Stimulated activated effector memory CD8-positive, alpha-beta T cell treated with anti-CD3 and anti-CD28 coated beads, Interleukin-12 subunit alpha, Interleukin-12 subunit beta, amount 100 ng/mL, for 72 hours (primary cell): ENCODE results near the gene EWSR1.
"Not testable (repeated sequence)": the region's sequence is repeated elsewhere in the genome, so short reads cannot be mapped to it uniquely, and the experiment has no call there.

Experiments used
- ATAC-seq: fragments of 150-1000 bp; cut with Tn5 transposase; 2 replicates; pipeline ENCODE4 v1.10.0; 2021
- DNase-seq, 2 donors: peaks; one replicate each; pipeline ENCODE4 v3.0.0; 2021 to 2022; ENCODE audit warnings: low spot score in 2 of 2
- H3K27ac Mint-ChIP-seq: one replicate; pipeline ENCODE4 v1.8.0; 2022; ENCODE audit warnings: mild to moderate bottlenecking, mixed read lengths
- H3K36me3 Mint-ChIP-seq: one replicate; pipeline ENCODE4 v1.8.0; 2022; ENCODE audit warnings: mild to moderate bottlenecking, mixed read lengths
- H3K4me1 Mint-ChIP-seq: one replicate; pipeline ENCODE4 v1.8.0; 2022; ENCODE audit warnings: mixed read lengths
- H3K4me3 Mint-ChIP-seq: one replicate; pipeline ENCODE4 v1.8.0; 2022; ENCODE audit warnings: mild to moderate bottlenecking, mixed read lengths
- H3K9me3 Mint-ChIP-seq: one replicate; pipeline ENCODE4 v1.8.0; 2022; ENCODE audit warnings: mixed read lengths

The EWSR1 gene

GRCh38 chr22:29339381-29340235, 71.5 kb downstream of the EWSR1 start:
- peaks cover 6% of the 10 kb centered on the region for H3K4me1 Mint-ChIP-seq
- H3K4me3 Mint-ChIP-seq, result no peak overlapping the region
- peak overlapping the region; percentile 77 for H3K27ac Mint-ChIP-seq
- DNase-seq (no peak), ATAC-seq (no peak)
- no peaks in the 10 kb centered on the region for H3K9me3 Mint-ChIP-seq
- H3K36me3 Mint-ChIP-seq, result peaks cover 77% of the 10 kb centered on the region

- H3K36me3 Mint-ChIP-seq, result peaks cover 86% of the 10 kb centered on the region
- no peaks in the 10 kb centered on the region for H3K9me3 Mint-ChIP-seq
- no peak overlapping the region for H3K4me3 Mint-ChIP-seq
- no peak overlapping the region for H3K27ac Mint-ChIP-seq
- peaks cover 6% of the 10 kb centered on the region for H3K4me1 Mint-ChIP-seq
- DNase-seq (no peak), ATAC-seq (no peak)
Observed at GRCh38 chr22:29340566-29340965, 72.5 kb downstream of the EWSR1 start.

- ATAC-seq (no peak), DNase-seq (no peak)
- Mint-ChIP-seq H3K4me3 (no peak overlapping the region), H3K9me3 (no peaks in the 10 kb centered on the region), H3K27ac (no peak overlapping the region), H3K36me3 (peaks cover 90% of the 10 kb centered on the region), H3K4me1 (peaks cover 6% of the 10 kb centered on the region)
Observed at GRCh38 chr22:29341056-29341848, 73.2 kb downstream of the EWSR1 start.

GRCh38 chr22:29341849-29342127, 73.7 kb downstream of the EWSR1 start:
- no peak for DNase-seq
- H3K4me1 Mint-ChIP-seq, result peaks cover 6% of the 10 kb centered on the region
- ATAC-seq, result no peak
- H3K36me3 Mint-ChIP-seq, result peaks cover 90% of the 10 kb centered on the region
- H3K27ac Mint-ChIP-seq, result peak overlapping the region; percentile 39
- H3K4me3 Mint-ChIP-seq, result no peak overlapping the region
- no peaks in the 10 kb centered on the region for H3K9me3 Mint-ChIP-seq

- DNase-seq, result no peak
- peaks cover 88% of the 10 kb centered on the region for H3K36me3 Mint-ChIP-seq
- H3K9me3 Mint-ChIP-seq, result no peaks in the 10 kb centered on the region
- peaks cover 6% of the 10 kb centered on the region for H3K4me1 Mint-ChIP-seq
- H3K4me3 Mint-ChIP-seq, result no peak overlapping the region
- peak overlapping the region; percentile 39 for H3K27ac Mint-ChIP-seq
- no peak for ATAC-seq
Observed at GRCh38 chr22:29342177-29342576, 74.1 kb downstream of the EWSR1 start.

- DNase-seq (no peak), ATAC-seq (no peak)
- no peak overlapping the region for H3K4me3 Mint-ChIP-seq
- no peaks in the 10 kb centered on the region for H3K9me3 Mint-ChIP-seq
- peak overlapping the region; percentile 39 for H3K27ac Mint-ChIP-seq
- H3K4me1 Mint-ChIP-seq, result peaks cover 6% of the 10 kb centered on the region
- peaks cover 82% of the 10 kb centered on the region for H3K36me3 Mint-ChIP-seq
Observed at GRCh38 chr22:29342577-29343312, 74.7 kb downstream of the EWSR1 start.

GRCh38 chr22:29343313-29343805, 75.3 kb downstream of the EWSR1 start:
- DNase-seq (peak in 1 of 2 donors; percentile 52), ATAC-seq (peak; percentile 80)
- Mint-ChIP-seq H3K36me3 (peaks cover 77% of the 10 kb centered on the region), H3K4me1 (peaks cover 6% of the 10 kb centered on the region), H3K4me3 (no peak overlapping the region), H3K9me3 (no peaks in the 10 kb centered on the region), H3K27ac (no peak overlapping the region)

GRCh38 chr22:29344137-29344536, 76.1 kb downstream of the EWSR1 start:
- H3K36me3 Mint-ChIP-seq, result peaks cover 77% of the 10 kb centered on the region
- DNase-seq, result no peak

GRCh38 chr22:29344889-29345288, 76.8 kb downstream of the EWSR1 start:
- peaks cover 77% of the 10 kb centered on the region for H3K36me3 Mint-ChIP-seq
- H3K27ac Mint-ChIP-seq, result not testable (repeated sequence)

More at GRCh38 chr22:29344137-29344536, 76.1 kb downstream of the EWSR1 start:
- ATAC-seq, result no peak
- H3K4me3 Mint-ChIP-seq, result no peak overlapping the region
- H3K9me3 Mint-ChIP-seq, result no peaks in the 10 kb centered on the region
- H3K27ac Mint-ChIP-seq, result no peak overlapping the region
- peaks cover 6% of the 10 kb centered on the region for H3K4me1 Mint-ChIP-seq

GRCh38 chr22:29345932-29346331, 77.9 kb downstream of the EWSR1 start:
- H3K36me3 Mint-ChIP-seq, result peaks cover 80% of the 10 kb centered on the region
- H3K9me3 Mint-ChIP-seq, result no peaks in the 10 kb centered on the region
- H3K4me3 Mint-ChIP-seq, result no peak overlapping the region
- H3K27ac Mint-ChIP-seq, result peak overlapping the region; percentile 54
- DNase-seq (no peak), ATAC-seq (no peak)
- peaks cover 6% of the 10 kb centered on the region for H3K4me1 Mint-ChIP-seq

More at GRCh38 chr22:29344889-29345288, 76.8 kb downstream of the EWSR1 start:
- H3K4me3 Mint-ChIP-seq, DNase-seq, ATAC-seq, H3K9me3 Mint-ChIP-seq, H3K4me1 Mint-ChIP-seq: not testable (repeated sequence)

GRCh38 chr22:29346659-29347058, 78.6 kb downstream of the EWSR1 start:
- ATAC-seq (no peak), DNase-seq (no peak)
- Mint-ChIP-seq H3K4me1 (peaks cover 6% of the 10 kb centered on the region), H3K27ac (peak overlapping the region; percentile 60), H3K36me3 (peaks cover 87% of the 10 kb centered on the region), H3K9me3 (no peaks in the 10 kb centered on the region), H3K4me3 (no peak overlapping the region)

GRCh38 chr22:29348041-29348440, 80.0 kb downstream of the EWSR1 start:
- ATAC-seq, result no peak
- Mint-ChIP-seq H3K27ac (no peak overlapping the region), H3K36me3 (peaks cover 87% of the 10 kb centered on the region)

GRCh38 chr22:29348956-29349355, 80.9 kb downstream of the EWSR1 start:
- peaks cover 87% of the 10 kb centered on the region for H3K36me3 Mint-ChIP-seq

More at GRCh38 chr22:29348041-29348440, 80.0 kb downstream of the EWSR1 start:
- H3K9me3 Mint-ChIP-seq, result no peaks in the 10 kb centered on the region
- H3K4me3 Mint-ChIP-seq, result no peak overlapping the region
- H3K4me1 Mint-ChIP-seq, result peaks cover 3% of the 10 kb centered on the region
- DNase-seq, result no peak

More at GRCh38 chr22:29348956-29349355, 80.9 kb downstream of the EWSR1 start:
- DNase-seq (no peak), ATAC-seq (no peak)
- Mint-ChIP-seq H3K9me3 (no peaks in the 10 kb centered on the region), H3K4me1 (no peaks in the 10 kb centered on the region), H3K27ac (no peak overlapping the region), H3K4me3 (no peak overlapping the region)
